Epithelial cell of esophagus (primary cell): Measurements from ENCODE around the gene GALNS.
A peak's percentile ranks its signal among the peaks of the same experiment; 100 is the strongest.

ENCODE experiments used
- DNase-seq: peaks from one replicate; pipeline ENCODE4 v3.0.0; 2010; ENCODE audit warnings: low read depth
- H3K4me3 ChIP-seq: 2 replicates; pipeline ENCODE4 v1.5.1; 2011; ENCODE audit warnings: mild to moderate bottlenecking, low read length, control low read depth
- CTCF ChIP-seq: IDR thresholded peaks from 2 replicates; pipeline ENCODE4 v1.5.1; 2011; ENCODE audit warnings: low read depth, mild to moderate bottlenecking, low read length, control low read depth, inconsistent platforms; ENCODE audit not compliant: insufficient read depth; ENCODE audit errors: missing control alignments

Gene GALNS

GRCh38 chr16:88835818-88836217 lies 20.9 kb downstream of the GALNS start:
- no peak for TF ChIP-seq CTCF
- DNase-seq = no peak
- H3K4me3 ChIP-seq = no peak overlapping the region

GRCh38 chr16:88835383-88835782 lies 21.4 kb downstream of the GALNS start:
- TF ChIP-seq CTCF = no peak
- DNase-seq = no peak
- no peak overlapping the region for H3K4me3 ChIP-seq

GRCh38 chr16:88834670-88835069 lies 22.1 kb downstream of the GALNS start:
- H3K4me3 ChIP-seq = no peak overlapping the region
- DNase-seq = no peak
- no peak for TF ChIP-seq CTCF

DNA sequence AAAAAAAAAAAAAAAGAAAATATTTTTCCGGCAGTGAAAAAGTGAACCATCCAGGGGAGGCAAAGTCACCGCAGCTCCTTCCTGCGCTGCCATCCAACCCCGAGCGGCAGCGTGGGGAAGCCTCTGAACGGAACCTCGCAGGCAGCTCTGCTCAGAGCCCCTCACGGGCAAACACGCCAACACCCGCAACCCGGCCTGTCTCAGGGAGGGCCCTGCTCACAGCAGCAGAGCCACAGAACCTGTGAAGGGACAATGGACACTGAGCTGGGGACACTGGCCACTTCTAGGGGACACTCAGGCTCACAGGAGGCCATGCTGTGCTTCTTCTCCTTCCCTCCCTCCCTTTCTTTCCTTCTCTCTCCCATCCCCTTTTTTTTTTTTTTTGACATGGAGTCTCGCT lies 23.7 kb downstream of the GALNS start:
- H3K4me3 ChIP-seq = no peak overlapping the region
- TF ChIP-seq CTCF = no peak
- no peak for DNase-seq

- DNase-seq = peak; percentile 49
- no peak for TF ChIP-seq CTCF
- no peak overlapping the region for H3K4me3 ChIP-seq
Measured at GRCh38 chr16:88831838-88832237, 24.9 kb downstream of the GALNS start.

DNA sequence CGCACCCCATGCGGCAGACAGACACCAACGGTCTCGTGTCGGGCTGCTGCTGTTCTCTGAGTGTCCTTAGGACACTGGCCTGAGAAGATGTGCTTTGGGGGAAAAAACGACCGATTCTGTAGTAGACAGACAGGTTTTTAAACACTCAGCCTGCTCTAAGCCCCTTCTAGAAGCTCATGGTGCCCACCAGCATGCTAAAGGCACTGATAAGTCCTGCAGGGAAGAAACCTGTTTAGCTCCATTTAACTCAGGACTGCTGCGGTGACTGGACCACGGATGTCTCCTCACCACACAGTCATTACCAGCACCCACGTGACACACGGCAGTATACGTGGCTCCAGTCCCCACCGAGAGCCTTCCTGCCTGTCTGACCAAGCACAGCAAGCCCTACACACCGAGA lies 26.0 kb downstream of the GALNS start:
- no peak for DNase-seq
- no peak for TF ChIP-seq CTCF
- no peak overlapping the region for H3K4me3 ChIP-seq

DNA sequence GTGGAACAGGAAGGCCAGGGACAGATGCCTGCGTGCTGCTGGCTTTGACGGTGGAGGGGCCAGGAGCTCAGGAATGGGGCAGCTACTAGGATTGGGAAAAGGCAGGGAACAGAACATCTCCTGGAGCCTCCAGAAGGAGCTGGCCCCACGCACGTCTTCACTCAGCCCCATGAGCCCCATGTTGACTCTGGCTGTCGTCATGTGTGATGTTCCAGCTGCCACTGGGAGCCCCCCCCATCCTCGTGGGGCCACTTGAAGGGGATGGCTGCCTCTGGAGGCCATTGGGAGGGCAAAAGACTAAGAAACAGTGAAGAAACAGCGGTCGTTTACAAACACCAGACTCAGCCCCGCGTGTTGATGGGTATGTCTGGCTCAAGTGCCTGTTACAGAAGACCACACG lies 26.5 kb downstream of the GALNS start:
- no peak for DNase-seq
- no peak overlapping the region for H3K4me3 ChIP-seq
- TF ChIP-seq CTCF = no peak
